Liver (tissue), 9 donors: Measurements from ENCODE around the gene C2. TPM values are rescaled to one million over a fixed set of nuclear protein-coding genes. Genes with fewer than 3 reads are reported as not detected.

Experiments
- DNase-seq: peaks from one replicate; pipeline ENCODE4 v3.0.0-alpha.2; 2017; ENCODE audit warnings: low spot score
- H3K27ac ChIP-seq, 2 donors: one replicate each; pipeline ENCODE4 v1.7.0; 2013; ENCODE audit warnings: inconsistent platforms in 2 of 2, low read length in 2 of 2, control low read depth in 1 of 2, low read depth in 1 of 2, mild to moderate bottlenecking in 1 of 2
- H3K27me3 ChIP-seq, 4 donors: one replicate each; pipeline versions ENCODE4 v1.6.1 to v1.7.0; 2013; ENCODE audit warnings: low read length in 3 of 4, inconsistent platforms in 1 of 4, mild to moderate bottlenecking in 1 of 4, moderate library complexity in 1 of 4; ENCODE audit not compliant: control insufficient read depth in 4 of 4, insufficient read depth in 4 of 4
- H3K36me3 ChIP-seq, 4 donors: one replicate each; pipeline versions ENCODE4 v1.6.1 to v1.7.0; 2013; ENCODE audit warnings: low read length in 3 of 4, mild to moderate bottlenecking in 3 of 4, low read depth in 1 of 4, moderate library complexity in 1 of 4; ENCODE audit not compliant: control insufficient read depth in 4 of 4, insufficient read depth in 3 of 4
- H3K4me1 ChIP-seq, 4 donors: one replicate each; pipeline versions ENCODE4 v1.6.1 to v1.7.0; 2013; ENCODE audit warnings: low read length in 3 of 4, mild to moderate bottlenecking in 3 of 4, moderate library complexity in 1 of 4; ENCODE audit not compliant: control insufficient read depth in 4 of 4, insufficient read depth in 4 of 4
- H3K4me3 ChIP-seq, 3 donors: one replicate each; pipeline versions ENCODE4 v1.6.1 to v1.7.0; 2013; ENCODE audit warnings: low read length in 3 of 3, control low read depth in 1 of 3, low read depth in 1 of 3, mild to moderate bottlenecking in 1 of 3
- H3K9ac ChIP-seq, 2 donors: one replicate each; pipeline ENCODE4 v1.7.0; 2013; ENCODE audit warnings: low read length in 2 of 2, mild to moderate bottlenecking in 2 of 2, moderate library complexity in 2 of 2, control low read depth in 1 of 2, low read depth in 1 of 2
- H3K9me3 ChIP-seq, 4 donors: one replicate each; pipeline versions ENCODE4 v1.6.1 to v1.7.0; 2013; ENCODE audit warnings: low read length in 3 of 4; ENCODE audit not compliant: control insufficient read depth in 4 of 4
- ATF3 ChIP-seq: IDR thresholded peaks from 2 replicates; pipeline ENCODE4 v1.6.1; 2016; ENCODE audit warnings: antibody characterized with exemption
- CTCF ChIP-seq: fragments of 150-350 bp; IDR thresholded peaks from 2 replicates; pipeline ENCODE4 v1.5.1; 2017; ENCODE audit warnings: improper control_type of control experiment, low read depth, low read length; ENCODE audit not compliant: missing input control
- FOXA1 ChIP-seq: IDR thresholded peaks from 2 replicates; pipeline ENCODE4 v1.6.1; 2016; ENCODE audit warnings: antibody characterized with exemption
- FOXA2 ChIP-seq: IDR thresholded peaks from 2 replicates; pipeline ENCODE4 v1.6.1; 2016; ENCODE audit warnings: antibody characterized with exemption
- GABPA ChIP-seq, 2 donors: IDR thresholded peaks in 1 of 2; conservative IDR thresholded peaks in 1 of 2; 2 replicates each; pipeline ENCODE4 v1.6.1; 2016; ENCODE audit warnings: antibody characterized with exemption in 2 of 2, mild to moderate bottlenecking in 1 of 2, moderate library complexity in 1 of 2
- HNF4A ChIP-seq, 2 donors: conservative IDR thresholded peaks; 2 replicates each; pipeline ENCODE4 v1.6.1; 2016; ENCODE audit warnings: antibody characterized with exemption in 2 of 2, mild to moderate bottlenecking in 2 of 2
- NR2F2 ChIP-seq: IDR thresholded peaks from 2 replicates; pipeline ENCODE4 v1.6.1; 2016; ENCODE audit warnings: antibody characterized with exemption
- REST ChIP-seq: IDR thresholded peaks from 2 replicates; pipeline ENCODE4 v1.6.1; 2016; ENCODE audit warnings: antibody characterized with exemption, mild to moderate bottlenecking
- SP1 ChIP-seq: IDR thresholded peaks from 2 replicates; pipeline ENCODE4 v1.6.1; 2018; ENCODE audit warnings: antibody characterized with exemption, mild to moderate bottlenecking
- TAF1 ChIP-seq: conservative IDR thresholded peaks from 2 replicates; pipeline ENCODE4 v1.6.1; 2016; ENCODE audit warnings: antibody characterized with exemption, mild to moderate bottlenecking
- YY1 ChIP-seq: IDR thresholded peaks from 2 replicates; pipeline ENCODE4 v1.6.1; 2016; ENCODE audit warnings: antibody characterized with exemption, mild to moderate bottlenecking
- ZBTB33 ChIP-seq: IDR thresholded peaks from 2 replicates; pipeline ENCODE4 v1.6.1; 2016; ENCODE audit warnings: antibody characterized with exemption
- WGBS: extraction: QIAGEN DNeasy Blood & Tissue Kit; methylation state at CpG from one replicate; pipeline ENCODE4 v1.1.7; 2013; 5-methylcytosine and 5-hydroxymethylcytosine counted together
- polyA plus RNA-seq, 2 donors: library from polyadenylated mRNA; stranded (reverse) in 1 of 2; unstranded in 1 of 2; fragments of 200-250 nt in 1 of 2; fragments of >200 nt in 1 of 2; fragmentation: Nextera tagmentation in 1 of 2; extraction: Ambion mirVana in 1 of 2; gene quantifications; one replicate each; pipeline versions ENCODE4 v1.2.1 to v1.2.3, GENCODE V29; 2013 to 2015
- total RNA-seq, 2 donors: library from RNA; depleted of rRNA; stranded (reverse); fragments of >200 nt; gene quantifications; one replicate each; pipeline ENCODE4 v1.2.3, GENCODE V29; 2014
- TF ChIP-seq, protein P1 (sequence below): IDR thresholded peaks from 2 replicates; pipeline ENCODE4 v1.6.1; 2016; ENCODE audit warnings: antibody characterized with exemption
- donor health status: healthy.
- donor health status: healthy.
- donor health status: healthy.
- donor health status: healthy.
- donor health status: healthy.

Gene C2
- total and polyA plus RNA-seq, 4 donors: 212 to 522 (median 397) TPM

GRCh38 chr6:31911826-31912585 lies 15.5 kb upstream of the C2 start:
- H3K27ac ChIP-seq: no peak overlapping the region
- H3K4me3 ChIP-seq: no peak overlapping the region
- WGBS: 86% methylated on average over 11 of the region's 11 CpGs
- no peaks in the 10 kb centered on the region for H3K9me3 ChIP-seq
- no peaks in the 10 kb centered on the region for H3K36me3 ChIP-seq
- no peak for DNase-seq
- no peak for TF ChIP-seq ZBTB33
- TF ChIP-seq REST: no peak
- no peak overlapping the region for H3K9ac ChIP-seq
- peaks cover 2 to 5% (median 4%) of the 10 kb centered on the region in 4 donors for H3K4me1 ChIP-seq
- no peaks in the 10 kb centered on the region for H3K27me3 ChIP-seq

DNA sequence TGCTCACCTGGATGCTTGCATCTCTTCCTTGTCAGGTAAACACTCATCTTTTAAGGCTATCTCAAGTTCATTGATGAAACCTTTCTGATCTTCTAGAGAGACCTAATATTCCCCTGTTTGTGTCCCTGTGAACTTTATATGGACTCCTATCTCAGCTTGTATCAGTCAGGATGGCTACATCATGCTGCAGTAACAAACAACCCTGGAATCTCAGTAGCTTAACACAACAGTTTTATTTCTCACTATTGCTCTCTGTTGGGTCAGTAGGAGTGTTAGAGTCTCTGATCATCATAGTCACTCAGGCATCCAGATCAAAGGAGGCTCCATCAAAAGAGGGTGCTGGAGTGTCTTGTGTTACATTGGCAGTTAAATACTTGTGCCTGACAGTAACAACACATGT lies 12.2 kb upstream of the C2 start:
- H3K9ac ChIP-seq: no peak overlapping the region
- H3K4me1 ChIP-seq: no peaks in the 10 kb centered on the region
- TF ChIP-seq HNF4A (conservative IDR thresholded peaks at IDR 0.05): no peak
- no peak for TF ChIP-seq SP1
- TF ChIP-seq, protein P1, sequence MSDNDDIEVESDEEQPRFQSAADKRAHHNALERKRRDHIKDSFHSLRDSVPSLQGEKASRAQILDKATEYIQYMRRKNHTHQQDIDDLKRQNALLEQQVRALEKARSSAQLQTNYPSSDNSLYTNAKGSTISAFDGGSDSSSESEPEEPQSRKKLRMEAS: no peak
- no peak for DNase-seq
- H3K9me3 ChIP-seq: no peaks in the 10 kb centered on the region
- no peaks in the 10 kb centered on the region for H3K27me3 ChIP-seq
- H3K36me3 ChIP-seq: no peaks in the 10 kb centered on the region
- H3K4me3 ChIP-seq: no peak overlapping the region
- H3K27ac ChIP-seq: no peak overlapping the region

- no peak overlapping the region for H3K27ac ChIP-seq
- no peak overlapping the region for H3K9ac ChIP-seq
- no peaks in the 10 kb centered on the region for H3K36me3 ChIP-seq
- no peak overlapping the region for H3K4me3 ChIP-seq
- no peak for TF ChIP-seq GABPA (IDR thresholded peaks at IDR 0.05 in 1 of 2, conservative IDR thresholded peaks at IDR 0.05 in 1 of 2)
- TF ChIP-seq FOXA1: no peak
- no peak for TF ChIP-seq YY1
- TF ChIP-seq ATF3: no peak
- no peak for TF ChIP-seq CTCF
- no peak for TF ChIP-seq FOXA2
- TF ChIP-seq NR2F2: no peak
- TF ChIP-seq TAF1: no peak
- no peak for DNase-seq
- no peaks in the 10 kb centered on the region for H3K9me3 ChIP-seq
- no peaks in the 10 kb centered on the region for H3K27me3 ChIP-seq
- no peaks in the 10 kb centered on the region for H3K4me1 ChIP-seq
- WGBS: 91% methylated on average over 6 of the region's 6 CpGs
Observed at GRCh38 chr6:31915756-31916155, 11.8 kb upstream of the C2 start.
